Neural cell (in vitro differentiated cells): Measurements from ENCODE around the gene C2orf42. TPM values are rescaled to one million over a fixed set of nuclear protein-coding genes. Genes with fewer than 3 reads are reported as not detected.

ENCODE experiments used
- H2AFZ ChIP-seq: fragments of 200-600, 300-800 bp; sonication (generic), shearing (Covaris generic); 2 replicates; pipeline ENCODE4 v1.6.0; 2014; ENCODE audit warnings: low read depth, mild to moderate bottlenecking, antibody characterized with exemption, low read length, moderate library complexity
- H3F3A ChIP-seq: fragments of 200-600 bp; shearing (Covaris generic); 2 replicates; pipeline ENCODE4 v1.6.1; 2016; ENCODE audit warnings: mild to moderate bottlenecking, moderate library complexity, mixed read lengths, antibody characterized with exemption, low read length; ENCODE audit not compliant: insufficient read depth, poor library complexity, severe bottlenecking
- H3K27ac ChIP-seq: fragments of 200-600, 300-800 bp; sonication (generic), shearing (Covaris generic); 2 replicates; pipeline ENCODE4 v1.5.1; 2014; ENCODE audit warnings: mild to moderate bottlenecking, low read length, moderate library complexity
- H3K27me3 ChIP-seq: fragments of 300-800, 200-600 bp; sonication (generic), shearing (Covaris generic); 2 replicates; pipeline ENCODE4 v1.6.0; 2014; ENCODE audit warnings: mild to moderate bottlenecking, low read depth, low read length, moderate library complexity; ENCODE audit not compliant: insufficient read depth
- H3K36me3 ChIP-seq: fragments of 300-800, 200-600 bp; sonication (generic), shearing (Covaris generic); 2 replicates; pipeline ENCODE4 v1.5.1; 2014; ENCODE audit warnings: mild to moderate bottlenecking, antibody characterized with exemption, low read length, moderate library complexity; ENCODE audit not compliant: insufficient read depth
- H3K4me2 ChIP-seq: fragments of 300-800, 200-600 bp; sonication (generic), shearing (Covaris generic); 2 replicates; pipeline ENCODE4 v1.6.0; 2014; ENCODE audit warnings: mild to moderate bottlenecking, low read length
- H3K4me3 ChIP-seq: fragments of 300-800, 200-600 bp; sonication (generic), shearing (Covaris generic); 2 replicates; pipeline ENCODE4 v1.5.1; 2014; ENCODE audit warnings: mild to moderate bottlenecking, low read length, moderate library complexity
- H3K79me2 ChIP-seq: fragments of 200-600 bp; shearing (Covaris generic); replicated peaks from 2 replicates; pipeline ENCODE4 v1.6.0; 2014; ENCODE audit warnings: mild to moderate bottlenecking, low read length, moderate library complexity; ENCODE audit not compliant: insufficient read depth
- H3K9ac ChIP-seq: fragments of 300-800, 200-600 bp; sonication (generic), shearing (Covaris generic); 2 replicates; pipeline ENCODE4 v1.6.1; 2016; ENCODE audit warnings: mild to moderate bottlenecking, low read length, mixed read lengths
- H3K9me2 ChIP-seq: fragments of 200-600 bp; shearing (Covaris generic); 2 replicates; pipeline ENCODE4 v1.6.1; 2016; ENCODE audit warnings: mild to moderate bottlenecking, low read length, mixed read lengths; ENCODE audit not compliant: insufficient read depth
- H3K9me3 ChIP-seq: fragments of 200-600, 300-800 bp; sonication (generic), shearing (Covaris generic); 2 replicates; pipeline ENCODE4 v1.6.1; 2016; ENCODE audit warnings: mild to moderate bottlenecking, mixed run types, low read length, moderate library complexity, mixed read lengths
- H4K20me1 ChIP-seq: fragments of 200-600 bp; shearing (Covaris generic); 2 replicates; pipeline ENCODE4 v1.6.1; 2016; ENCODE audit warnings: mild to moderate bottlenecking, mixed run types; ENCODE audit not compliant: insufficient read depth
- CTCF ChIP-seq: fragments of 450-650 bp; IDR thresholded peaks from 2 replicates; pipeline ENCODE4 v1.5.1; 2014; ENCODE audit warnings: antibody characterized with exemption, mild to moderate bottlenecking, moderate library complexity; ENCODE audit not compliant: poor library complexity, severe bottlenecking
- EP300 ChIP-seq: fragments of 450-650 bp; conservative IDR thresholded peaks from 2 replicates; pipeline ENCODE4 v1.6.1; 2014; ENCODE audit warnings: antibody characterized with exemption, mild to moderate bottlenecking, moderate library complexity; ENCODE audit not compliant: poor library complexity, severe bottlenecking
- EZH2 ChIP-seq: fragments of 200-600, 300-800 bp; shearing (Covaris generic), sonication (generic); IDR thresholded peaks from 2 replicates; pipeline ENCODE4 v1.6.1; 2014; ENCODE audit warnings: antibody characterized with exemption, low read length, borderline replicate concordance, mild to moderate bottlenecking; ENCODE audit not compliant: insufficient read depth, poor library complexity, severe bottlenecking
- MXI1 ChIP-seq: fragments of 450-650 bp; conservative IDR thresholded peaks from 2 replicates; pipeline ENCODE4 v1.6.1; 2014; ENCODE audit warnings: antibody characterized with exemption, mild to moderate bottlenecking; ENCODE audit not compliant: poor library complexity, severe bottlenecking
- POLR2AphosphoS5 ChIP-seq: IDR thresholded peaks from 2 replicates; pipeline ENCODE4 v1.6.1; 2012
- RAD21 ChIP-seq: fragments of 450-650 bp; conservative IDR thresholded peaks from 2 replicates; pipeline ENCODE4 v1.6.1; 2014; ENCODE audit warnings: antibody characterized with exemption, mild to moderate bottlenecking, moderate library complexity
- REST ChIP-seq: IDR thresholded peaks from 2 replicates; pipeline ENCODE4 v1.6.1; 2012; ENCODE audit warnings: borderline replicate concordance
- SMC3 ChIP-seq: fragments of 450-650 bp; conservative IDR thresholded peaks from 2 replicates; pipeline ENCODE4 v1.6.1; 2014; ENCODE audit warnings: antibody characterized with exemption, mild to moderate bottlenecking, moderate library complexity; ENCODE audit not compliant: poor library complexity
- TAF1 ChIP-seq: IDR thresholded peaks from 2 replicates; pipeline ENCODE4 v1.6.1; 2012; ENCODE audit warnings: low read depth
- polyA minus RNA-seq: library from RNA; depleted of rRNA, polyadenylated mRNA; stranded (reverse); fragments of >200 nt; gene quantifications from 2 replicates; pipeline ENCODE4 v1.2.3, GENCODE V29; 2014
- polyA plus RNA-seq: library from polyadenylated mRNA; depleted of rRNA; stranded (reverse); fragments of >200 nt; gene quantifications from 2 replicates; pipeline ENCODE4 v1.2.3, GENCODE V29; 2014

Gene C2orf42
- polyA plus RNA-seq (8.6 and 14.4 TPM in 2 replicates), polyA minus RNA-seq (32.1 and 34.1 TPM in 2 replicates)

- TF ChIP-seq RAD21 (peak; percentile 25), POLR2AphosphoS5 (peak; percentile 92), CTCF (peak; percentile 45), REST (peak; percentile 72), EZH2 (no peak), SMC3 (no peak), EP300 (peak; percentile 53), MXI1 (peak; percentile 81), TAF1 (peak; percentile 67)
- Histone ChIP-seq H3K9me2 (no peaks in the 10 kb centered on the region), H3K27me3 (no peaks in the 10 kb centered on the region), H3K36me3 (no peaks in the 10 kb centered on the region), H4K20me1 (no peaks in the 10 kb centered on the region), H3K4me3 (peak within 1 kb of the TSS; percentile 83), H2AFZ (peak within 1 kb of the TSS; percentile 90), H3K9ac (peak within 1 kb of the TSS; percentile 95), H3K27ac (peak within 1 kb of the TSS; percentile 97), H3K79me2 (no peaks in the 10 kb centered on the region), H3F3A (no peaks in the 10 kb centered on the region), H3K9me3 (no peaks in the 10 kb centered on the region), H3K4me2 (peak within 1 kb of the TSS; percentile 90)
Measured at GRCh38 chr2:70190418-70191243, at the start of gene C2orf42. Gene C2orf42 (minus strand): TSS chr2:70191019. CDS start chr2:70181985, 9,034 bp downstream.

- H3K4me2 ChIP-seq: no peak overlapping the region
Measured at GRCh38 chr2:70240599-70240998, 49.8 kb upstream of the C2orf42 start.

More at GRCh38 chr2:70240599-70240998, 49.8 kb upstream of the C2orf42 start:
- Histone ChIP-seq H3K9me2 (no peaks in the 10 kb centered on the region), H3K9me3 (no peaks in the 10 kb centered on the region), H3F3A (no peaks in the 10 kb centered on the region), H4K20me1 (peaks cover 51% of the 10 kb centered on the region), H3K27ac (no peak overlapping the region), H3K27me3 (no peaks in the 10 kb centered on the region), H2AFZ (no peak overlapping the region), H3K36me3 (no peaks in the 10 kb centered on the region), H3K4me3 (no peak overlapping the region), H3K79me2 (peaks cover 97% of the 10 kb centered on the region), H3K9ac (no peak overlapping the region)
- TF ChIP-seq EZH2 (no peak), REST (no peak), SMC3 (no peak), MXI1 (no peak), RAD21 (no peak)
